ENCODE results near the gene DDX28.

- TF ChIP-seq CTCF (IDR thresholded peaks at IDR 0.05) = no peak
- TF ChIP-seq RAD21 (conservative IDR thresholded peaks at IDR 0.05 in 1 of 2, IDR thresholded peaks at IDR 0.05 in 1 of 2) = no peak
- no peak for TF ChIP-seq POLR2A (IDR thresholded peaks at IDR 0.05; ENCODE audit: low read length)
- no peak for TF ChIP-seq SREBF2 (IDR thresholded peaks at IDR 0.05)
- TF ChIP-seq TP53 (CRISPR knock-in tag; IDR thresholded peaks at IDR 0.05) = no peak
- TF ChIP-seq BHLHE40 (IDR thresholded peaks at IDR 0.05; ENCODE audit: low read depth, low read length) = no peak
- TF ChIP-seq MAX (IDR thresholded peaks at IDR 0.05) = no peak
- TF ChIP-seq RNF2 (IDR thresholded peaks at IDR 0.05; ENCODE audit: borderline replicate concordance, low read depth) = no peak
- no peak for TF ChIP-seq EHMT2 (IDR thresholded peaks at IDR 0.05; ENCODE audit: low read depth)
- no peak for TF ChIP-seq ATOH8 (CRISPR knock-in tag; IDR thresholded peaks at IDR 0.05; ENCODE audit: low read depth)
Observed at GRCh38 chr16:68013440-68013839, 9.6 kb downstream of the DDX28 start.
